ENCODE data around the gene PLPP1. TPM values are rescaled to one million over a fixed set of nuclear protein-coding genes. Genes with fewer than 3 reads are reported as not detected.
A peak's percentile ranks its signal among the peaks of the same experiment; 100 is the strongest.
"Not testable (repeated sequence)": the region's sequence is repeated elsewhere in the genome, so short reads cannot be mapped to it uniquely, and the experiment has no call there.

The PLPP1 gene
- total RNA-seq, 1 experiment from 2014 or later: 42.7 TPM

DNA sequence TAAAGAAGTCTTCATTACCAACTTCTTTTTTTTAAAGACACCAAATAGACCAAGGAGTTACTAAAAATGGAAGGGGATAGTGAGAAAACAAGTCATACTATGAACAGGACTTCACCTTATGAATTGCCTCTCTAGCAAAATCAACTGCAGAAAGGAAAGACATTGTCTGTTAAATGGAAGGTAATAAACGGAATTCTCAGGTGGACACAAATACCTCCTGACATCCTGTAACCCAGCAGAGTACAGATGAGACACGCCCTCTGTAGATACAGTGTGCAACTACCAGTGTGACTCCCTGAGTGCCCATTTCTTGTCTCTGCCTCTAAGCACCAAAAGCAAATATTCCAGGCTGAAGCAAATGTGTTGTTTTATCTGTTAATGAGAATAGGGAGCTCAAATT lies 12.2 kb upstream of the PLPP1 start:
- DNase-seq (ENCODE audit: low read depth): no peak

DNA sequence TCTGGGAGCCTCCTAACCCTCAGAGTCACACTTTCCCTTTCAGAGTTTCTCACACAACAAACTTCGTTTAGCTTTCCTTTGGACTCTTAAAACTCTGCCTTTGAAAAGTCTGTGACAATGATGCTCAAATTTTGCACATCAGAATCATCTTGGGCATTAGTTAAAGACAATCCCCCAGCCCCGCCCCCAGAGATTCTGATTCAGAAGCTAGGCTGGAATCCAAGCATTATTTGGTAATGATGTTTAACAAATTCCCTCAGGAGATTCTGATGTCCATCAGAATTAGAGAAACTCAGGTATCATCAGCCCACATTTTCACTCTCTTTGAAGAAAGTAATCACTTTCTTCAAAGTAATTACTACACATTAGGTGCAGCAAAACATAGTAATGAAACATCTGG lies 9.6 kb upstream of the PLPP1 start:
- peak; percentile 22 for DNase-seq (ENCODE audit: low read depth)

DNA sequence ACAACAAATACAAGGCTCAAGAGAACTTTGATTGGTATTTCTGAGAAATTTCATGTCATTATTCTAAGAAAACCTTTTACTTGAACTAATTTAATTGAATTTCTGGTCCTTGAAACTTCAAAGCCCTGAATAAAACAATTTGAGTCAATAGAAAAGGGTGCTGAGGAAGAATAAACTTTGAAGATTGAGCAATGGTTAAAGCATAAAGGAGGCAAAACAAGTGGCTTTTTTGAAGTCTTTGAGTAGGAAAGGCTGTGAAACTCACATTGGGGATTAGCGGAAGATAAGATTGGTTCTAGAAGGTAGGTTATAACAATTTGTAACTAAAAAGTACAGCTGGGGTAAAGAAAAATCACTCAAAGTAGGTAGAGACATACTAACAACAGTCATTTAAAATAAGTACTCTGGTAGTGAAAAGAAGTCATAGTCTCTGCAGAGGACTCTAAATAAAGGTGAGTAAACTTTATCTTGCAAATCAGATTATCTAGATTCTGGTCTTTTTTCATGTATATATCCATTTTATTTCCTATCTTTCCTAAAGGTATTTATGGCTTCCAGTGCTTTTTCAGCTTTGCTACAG lies 6.4 kb upstream of the PLPP1 start:
- no peak for DNase-seq (ENCODE audit: low read depth)

DNA sequence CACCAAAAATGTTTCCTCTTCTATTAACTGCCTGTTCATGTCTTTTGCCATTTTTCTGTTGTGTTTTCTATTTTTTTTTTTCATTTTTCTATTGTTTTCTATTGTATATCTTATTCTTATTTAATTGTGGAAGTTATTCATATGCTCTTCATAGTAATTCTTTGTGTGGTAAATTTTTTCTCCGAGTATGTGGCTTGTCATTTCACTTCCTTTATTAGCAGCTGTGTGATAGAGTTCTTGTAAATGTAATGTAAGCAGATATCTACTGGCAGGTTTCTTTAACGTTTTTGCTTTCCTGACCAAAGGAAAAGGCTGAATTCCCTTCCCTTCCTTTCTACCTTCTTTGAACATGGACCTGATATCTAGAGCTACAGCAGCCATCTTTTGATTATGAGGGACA lies 5.8 kb upstream of the PLPP1 start:
- DNase-seq (ENCODE audit: low read depth): no peak

DNA sequence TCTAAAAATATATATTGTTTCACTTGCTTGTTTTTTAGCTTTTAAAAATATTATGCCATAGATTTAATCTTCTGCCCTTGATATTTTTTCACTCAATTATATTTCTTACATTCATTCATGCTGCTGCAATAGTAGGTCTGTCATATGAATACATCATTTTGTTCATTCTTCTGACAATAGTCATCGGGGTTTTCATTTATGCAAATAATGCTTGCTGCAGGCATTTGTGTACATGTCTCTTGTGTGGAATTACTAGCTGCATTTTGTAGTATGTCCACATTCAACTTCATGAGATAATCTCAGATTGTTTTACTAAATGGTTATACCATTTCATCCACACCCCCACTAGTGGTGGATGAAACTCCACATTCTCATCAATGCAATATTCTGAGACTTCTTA lies 5.3 kb upstream of the PLPP1 start:
- peak; percentile 25 for DNase-seq (ENCODE audit: low read depth)

DNA sequence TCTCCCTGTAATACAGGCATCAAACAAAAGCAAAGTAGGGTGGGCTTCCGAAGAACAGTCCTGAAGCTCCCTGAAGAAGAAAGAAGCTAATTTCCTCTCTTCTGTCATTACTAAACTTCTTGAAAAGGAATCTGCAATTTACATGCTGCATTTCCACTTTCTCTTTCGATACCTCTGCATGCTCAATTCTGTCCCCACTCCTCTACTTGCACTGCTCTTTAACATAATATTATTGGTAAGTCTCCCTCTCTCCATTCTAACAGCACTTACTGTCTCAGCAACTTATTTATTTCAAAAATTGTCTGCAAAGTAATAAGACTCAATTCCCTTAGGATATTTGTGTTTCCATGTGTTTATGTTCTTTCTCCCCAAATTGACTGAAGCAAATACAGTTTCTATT lies 3.9 kb upstream of the PLPP1 start:
- DNase-seq (ENCODE audit: low read depth): no peak

DNA sequence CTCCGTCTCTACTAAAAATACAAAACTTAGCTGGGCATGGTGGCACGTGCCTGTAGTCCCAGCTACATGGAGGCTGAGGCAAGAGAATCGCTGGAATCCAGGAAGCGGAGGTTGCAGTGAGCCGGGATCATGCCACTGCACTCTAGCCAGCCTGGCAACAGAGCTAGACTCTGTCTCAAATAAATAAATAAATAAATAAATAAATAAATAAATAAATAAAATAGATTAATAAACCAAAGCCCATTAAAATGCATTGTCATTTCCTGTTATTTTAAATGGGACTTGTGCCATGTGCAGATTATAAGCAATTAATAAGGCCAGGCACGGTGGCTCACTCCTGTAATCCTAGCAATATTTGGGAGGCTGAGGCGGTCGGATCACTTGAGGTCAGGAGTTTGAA lies 2.6 kb upstream of the PLPP1 start:
- not testable (repeated sequence) for DNase-seq (ENCODE audit: low read depth)

DNA sequence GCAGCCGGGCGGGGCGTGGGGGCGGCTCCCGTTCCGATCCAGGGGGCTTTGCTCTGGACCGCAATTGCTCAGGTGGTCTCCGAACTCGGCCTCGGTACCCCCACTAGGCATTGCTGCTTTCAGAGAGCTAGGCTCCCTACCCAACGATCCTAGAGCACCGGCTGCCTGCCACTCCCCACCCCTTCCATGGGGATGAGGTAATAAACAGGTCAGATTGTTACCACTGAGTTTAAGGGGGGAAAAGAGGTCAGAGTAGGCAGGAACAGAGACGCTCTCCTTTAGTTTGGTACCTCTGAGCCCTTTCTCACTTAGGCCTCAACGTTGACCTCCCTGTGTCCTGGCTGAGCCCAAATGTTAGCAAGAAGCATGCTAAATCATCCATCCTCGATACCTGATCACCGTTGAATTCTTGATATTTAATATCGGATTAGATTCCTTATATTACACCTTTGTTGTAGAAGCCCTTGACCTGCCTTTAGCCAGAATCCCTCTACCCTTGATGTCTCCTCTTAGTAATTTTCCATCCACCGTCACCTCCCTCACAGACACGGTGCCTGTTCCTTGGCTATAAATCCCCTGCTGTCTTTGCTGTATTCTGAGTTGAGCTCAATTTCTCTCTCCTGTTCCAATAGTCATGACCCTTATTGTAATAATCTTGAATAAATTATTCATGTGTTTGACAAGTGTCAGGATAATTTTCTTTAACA lies 588 bp upstream of the PLPP1 start:
- DNase-seq (ENCODE audit: low read depth): no peak

DNA sequence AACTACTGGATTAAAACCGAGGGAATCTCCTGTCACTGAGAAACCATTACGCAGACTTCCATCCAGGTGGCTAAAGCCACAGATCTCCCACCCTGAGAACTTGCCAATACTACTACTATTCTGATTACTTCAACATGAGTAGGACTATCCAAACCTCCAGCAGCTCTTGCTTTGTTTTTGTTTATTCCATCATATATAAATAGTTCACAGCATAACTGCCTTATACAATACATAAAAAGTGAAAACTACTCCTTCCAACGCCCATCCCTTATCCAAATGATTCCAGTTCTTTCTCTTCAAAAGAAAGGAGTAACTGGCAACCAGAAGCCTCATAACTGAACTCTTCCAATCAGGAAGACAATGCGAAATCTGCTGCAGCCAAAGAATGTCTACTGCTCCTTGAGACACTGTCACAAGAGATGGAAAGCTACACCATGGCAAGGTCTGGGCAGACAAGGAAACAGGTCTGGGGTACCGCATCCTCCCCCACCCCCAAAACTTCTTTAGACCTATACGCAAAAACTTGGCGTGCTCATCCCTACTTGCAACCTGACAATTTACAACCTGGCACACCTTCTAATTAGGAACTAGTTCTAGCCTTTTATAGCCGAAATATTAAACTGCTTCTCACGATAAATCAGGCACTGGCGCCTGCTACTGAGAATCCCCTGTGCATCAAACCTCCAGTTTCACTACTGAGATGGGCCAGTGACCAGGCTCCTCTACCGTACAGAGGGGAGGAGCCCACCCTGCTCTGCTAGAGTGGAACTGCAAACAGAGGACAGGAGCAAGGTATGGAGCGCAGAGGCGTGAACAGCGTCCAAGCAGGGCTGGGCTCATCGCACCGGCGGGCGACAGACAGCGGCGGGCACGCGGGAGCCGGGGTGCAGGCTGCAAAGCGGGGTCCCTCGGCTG lies 986 bp downstream of the PLPP1 start:
- DNase-seq (ENCODE audit: low read depth): peak; percentile 38

DNA sequence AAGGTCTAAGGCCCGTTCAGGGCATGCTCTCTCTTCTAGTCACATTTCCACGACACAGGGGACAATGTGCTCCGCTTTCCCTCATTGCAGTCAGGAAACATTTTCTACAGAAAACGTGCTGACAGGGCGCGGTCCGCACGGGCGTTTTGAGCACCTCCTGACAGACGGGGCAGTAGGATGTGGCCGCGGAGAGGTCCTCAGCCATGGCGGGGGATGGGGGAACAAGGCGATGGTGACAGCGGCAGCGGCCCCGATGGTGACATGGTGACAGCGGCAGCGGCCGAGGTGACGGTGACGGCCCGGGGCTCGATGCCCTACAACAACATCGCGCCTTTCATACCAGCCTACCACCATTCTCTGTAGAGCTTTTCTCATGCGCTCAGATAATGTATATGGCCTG lies 4.1 kb downstream of the PLPP1 start:
- DNase-seq (ENCODE audit: low read depth): no peak

DNA sequence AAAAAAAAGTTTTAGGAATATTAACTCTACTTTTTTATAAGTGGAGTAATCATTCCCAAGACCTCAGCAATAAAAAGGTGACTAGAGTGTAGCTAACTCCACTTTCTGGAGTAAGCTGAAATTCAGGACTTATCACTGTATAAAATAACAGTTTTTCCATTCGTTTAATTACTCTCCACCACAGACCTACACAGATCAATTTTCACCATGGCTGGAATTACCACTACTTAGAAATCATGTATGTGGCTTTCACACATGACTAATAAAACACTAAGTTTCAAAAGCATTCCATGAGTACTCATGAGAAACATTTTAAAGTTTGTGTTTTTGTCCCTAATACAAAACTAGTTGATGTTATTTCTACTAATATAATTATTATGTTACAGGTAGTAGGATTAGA lies 9.9 kb downstream of the PLPP1 start:
- no peak for DNase-seq (ENCODE audit: low read depth)

DNA sequence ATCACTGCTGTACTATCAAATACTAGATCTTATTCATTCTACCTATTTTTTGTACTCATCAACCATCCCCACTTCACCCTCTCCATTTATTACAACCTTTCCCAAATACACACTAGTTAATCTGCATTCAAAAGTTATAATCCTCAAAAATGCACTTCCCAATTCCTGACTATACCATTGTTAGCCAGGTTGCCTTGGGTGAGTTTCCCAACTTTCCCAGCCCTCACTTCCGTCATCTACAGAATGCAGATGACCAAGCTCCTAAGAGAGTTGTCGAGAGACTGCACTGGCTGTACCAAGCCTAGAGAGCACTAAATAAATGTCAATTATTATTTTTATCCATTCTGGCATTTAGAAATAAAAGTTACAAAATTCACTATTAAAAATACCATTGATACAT lies 11.5 kb downstream of the PLPP1 start:
- DNase-seq (ENCODE audit: low read depth): no peak

DNA sequence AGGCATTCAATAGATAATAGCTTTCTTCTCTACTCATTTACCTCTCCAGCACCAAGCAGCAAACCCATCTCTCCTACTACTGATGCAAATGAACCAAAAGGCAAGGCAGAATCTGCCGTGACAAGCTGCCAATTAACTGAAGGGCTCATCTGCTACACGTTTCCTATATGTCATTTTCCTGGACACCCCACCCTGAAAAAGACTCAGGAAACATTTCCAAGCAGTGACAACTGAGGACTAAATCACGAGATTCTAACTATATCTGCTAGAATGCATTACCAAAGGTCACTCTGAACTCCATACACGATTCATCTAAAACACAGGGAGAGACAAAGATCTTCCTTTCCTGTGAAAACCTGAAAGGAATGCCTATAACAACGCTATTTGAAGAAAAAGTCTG lies 12.9 kb downstream of the PLPP1 start:
- no peak for DNase-seq (ENCODE audit: low read depth)

DNA sequence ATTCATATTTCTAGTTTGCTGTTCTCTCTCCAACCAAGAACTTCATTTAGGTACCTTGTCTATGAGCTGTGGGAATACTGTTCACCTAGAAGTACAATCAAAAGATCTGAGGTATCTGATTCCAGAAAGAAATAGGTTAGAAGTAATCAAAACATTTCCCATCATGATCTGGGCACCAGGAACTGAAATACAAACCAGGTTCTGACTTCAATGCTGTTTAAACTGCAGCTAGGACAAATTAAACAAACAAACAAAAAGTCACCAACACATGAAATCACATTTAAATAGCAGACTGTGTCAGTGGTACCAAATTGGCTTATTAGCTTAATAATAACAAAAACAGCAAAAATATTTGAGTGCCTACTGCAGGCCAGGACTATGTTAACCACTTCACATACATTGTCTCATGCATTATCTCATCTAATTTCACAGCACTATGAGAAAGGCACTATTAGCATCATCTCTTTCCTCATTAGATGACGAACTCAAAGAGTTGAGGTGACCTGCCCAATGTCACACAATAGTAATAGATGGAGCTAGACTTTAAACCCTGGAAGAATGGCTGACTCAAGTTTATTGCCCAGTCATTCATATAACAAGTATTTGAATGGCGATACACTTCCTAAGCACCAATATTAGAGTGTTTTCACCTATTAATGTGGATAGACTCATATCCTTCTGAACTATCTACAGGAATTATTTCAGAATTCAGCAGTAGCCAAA lies 14.5 kb downstream of the PLPP1 start:
- no peak for DNase-seq (ENCODE audit: low read depth)

DNA sequence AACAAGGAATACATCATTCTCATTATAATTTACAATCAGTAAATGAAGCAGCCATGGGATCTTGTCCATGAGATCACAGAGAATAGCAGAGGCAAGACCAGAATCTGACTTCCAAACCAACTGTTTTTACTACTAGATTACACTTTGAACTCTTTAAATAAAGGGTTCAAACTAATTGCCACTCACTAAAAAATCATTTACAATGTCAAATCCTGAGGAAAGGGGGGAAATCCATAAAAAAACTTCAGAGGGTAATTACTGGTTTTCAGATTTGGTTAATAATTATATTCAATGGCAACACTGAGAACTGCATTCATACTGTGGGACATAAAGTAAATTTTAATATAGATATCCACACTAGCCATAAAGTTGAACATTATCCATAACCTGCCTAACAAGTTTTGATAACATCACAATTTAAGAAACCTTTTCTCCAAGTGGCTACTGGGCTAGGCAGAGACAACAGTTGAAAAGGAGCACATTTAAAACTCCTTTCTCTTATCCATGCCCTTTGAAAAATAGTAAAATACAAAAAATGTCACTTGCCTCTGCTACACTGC lies 15.9 kb downstream of the PLPP1 start:
- DNase-seq (ENCODE audit: low read depth): no peak

DNA sequence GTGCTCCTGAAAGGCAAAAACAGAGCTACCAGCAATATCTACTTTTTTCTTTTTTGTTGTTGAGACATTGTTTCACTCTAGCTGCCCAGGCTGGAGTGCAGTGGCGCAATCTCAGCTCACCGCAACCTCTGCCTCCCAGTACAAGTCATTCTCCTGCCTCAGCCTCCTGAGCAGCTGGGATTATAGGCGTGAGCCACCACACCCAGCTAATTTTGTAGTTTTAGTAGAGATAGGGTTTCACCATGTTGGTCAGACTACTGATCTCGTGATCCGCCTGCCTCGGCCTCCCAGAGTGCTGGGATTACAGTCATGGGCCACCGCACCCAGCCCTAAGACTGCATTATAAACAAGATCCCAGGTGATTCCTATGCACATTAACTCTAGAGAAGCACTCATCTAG lies 17.0 kb downstream of the PLPP1 start:
- DNase-seq (ENCODE audit: low read depth): no peak

DNA sequence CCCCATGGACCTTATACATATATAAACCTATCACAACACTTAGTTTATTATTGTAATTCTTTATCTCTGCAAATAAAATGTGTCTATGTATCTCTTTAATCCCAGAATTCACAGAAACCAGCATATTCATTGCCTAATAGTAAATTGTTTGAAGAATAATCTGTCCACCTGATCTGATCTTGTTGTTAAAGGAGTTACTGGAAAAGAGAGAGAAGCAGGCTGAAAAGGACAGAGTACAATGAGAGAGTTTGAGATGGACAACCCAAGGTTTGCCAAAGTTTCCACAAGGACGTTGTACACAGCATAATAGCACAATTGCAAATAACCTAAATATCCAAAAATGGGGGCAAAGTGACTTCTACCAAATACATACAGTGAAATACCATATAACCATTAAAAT lies 23.8 kb downstream of the PLPP1 start:
- DNase-seq (ENCODE audit: low read depth): no peak

DNA sequence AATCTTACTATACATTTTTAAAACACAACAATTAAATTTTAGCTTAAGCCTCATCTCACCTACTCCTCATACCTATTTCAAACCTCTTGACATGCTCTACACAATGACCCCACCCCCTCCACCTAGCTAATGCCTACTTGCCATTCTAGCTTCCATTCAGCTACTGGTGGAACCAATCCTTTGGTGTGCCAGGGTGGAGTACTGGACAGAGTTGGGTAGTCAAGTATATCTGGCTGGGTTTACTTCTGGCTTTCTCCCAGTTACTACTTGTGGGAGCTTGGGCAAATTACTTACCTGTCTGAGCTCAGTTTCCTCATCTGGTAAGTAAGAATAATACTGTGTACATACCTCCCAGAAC lies 24.3 kb downstream of the PLPP1 start:
- DNase-seq (ENCODE audit: low read depth): no peak

DNA sequence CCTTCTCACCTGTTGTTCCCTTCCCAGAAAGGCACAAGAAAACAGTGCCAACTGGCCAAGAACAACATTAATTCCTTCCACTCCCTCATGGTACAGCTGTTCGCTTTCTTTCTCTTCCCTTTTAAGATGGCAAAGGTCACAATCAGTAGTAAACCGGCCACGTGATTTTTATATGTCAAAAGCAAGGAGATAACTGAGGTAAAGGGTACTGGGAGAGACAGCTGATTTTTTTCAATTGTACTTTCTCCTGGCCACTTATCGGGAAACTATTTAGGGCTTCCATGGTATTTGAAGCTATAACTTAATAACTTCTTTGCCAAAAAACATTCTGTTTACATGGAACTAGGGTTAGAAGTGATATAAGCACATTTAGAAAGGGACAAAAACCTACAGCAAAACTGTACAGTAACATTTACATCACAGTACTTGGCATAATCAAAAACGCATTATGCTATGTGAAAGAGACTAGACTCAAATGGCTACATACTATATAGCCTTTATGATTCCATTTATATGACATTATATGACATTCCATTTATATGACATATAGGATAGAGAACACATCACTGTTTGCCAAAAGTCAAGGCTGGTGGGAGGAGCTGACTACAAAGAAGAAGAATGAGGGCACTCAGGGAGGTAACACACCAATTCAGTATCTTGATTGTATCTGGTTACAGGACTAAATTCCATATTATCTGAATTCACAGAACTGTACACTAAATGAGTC lies 24.8 kb downstream of the PLPP1 start:
- DNase-seq (ENCODE audit: low read depth): peak; percentile 88

DNA sequence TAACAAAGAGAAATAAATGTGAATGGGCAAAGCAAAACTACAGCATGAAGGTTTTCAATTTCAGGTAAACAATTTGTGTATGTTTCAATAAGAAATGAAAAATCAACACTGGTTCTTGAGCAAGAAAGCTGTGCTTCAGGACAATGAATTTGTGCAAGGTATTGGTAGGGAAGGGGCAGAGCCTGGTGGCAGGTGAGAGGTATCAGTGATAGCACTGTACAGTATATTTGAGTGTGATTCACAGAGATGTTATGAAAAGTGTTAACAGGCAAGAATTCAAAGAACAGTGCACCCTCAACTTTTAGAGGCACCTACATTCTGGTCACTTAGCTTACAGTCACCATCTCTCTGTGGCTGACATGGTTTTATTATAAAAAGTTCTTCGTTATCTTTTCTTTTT lies 25.7 kb downstream of the PLPP1 start:
- no peak for DNase-seq (ENCODE audit: low read depth)

DNA sequence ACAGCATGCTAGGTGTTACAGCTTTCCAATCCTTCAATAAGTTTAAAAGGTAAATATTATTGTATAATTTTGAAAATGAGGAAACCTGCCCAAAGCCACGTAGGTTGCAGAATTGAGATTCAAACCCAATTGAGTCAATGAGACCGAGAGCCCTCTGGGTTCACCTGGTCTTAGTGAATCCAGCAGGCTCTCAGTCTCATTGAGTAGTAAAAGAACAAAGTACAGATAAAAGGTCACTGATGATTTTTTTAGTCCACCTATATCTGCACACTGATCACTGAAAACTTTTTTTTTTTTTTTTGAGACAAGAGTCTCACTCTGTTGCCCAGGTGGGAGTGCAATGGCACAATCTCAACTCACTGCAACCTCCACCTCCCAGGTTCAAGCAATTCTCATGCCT lies 27.2 kb downstream of the PLPP1 start:
- DNase-seq (ENCODE audit: low read depth): no peak
